HG02759 (cell line): ENCODE measurements around the gene TEX51.

Experiments
- ATAC-seq: cut with Tn5 transposase; IDR thresholded peaks from one replicate; pipeline ENCODE4 v1.9.1; 2021; ENCODE audit warnings: mild to moderate bottlenecking, moderate library complexity; ENCODE audit not compliant: unreplicated experiment

Gene TEX51

GRCh38 chr2:126898636-126899035 lies at the start of gene TEX51:
TEX51 (plus strand) TSS chr2:126898890; CDS start chr2:126898919, 29 bp downstream.
- no peak for ATAC-seq

- ATAC-seq, result no peak
These were observed 49.6 kb upstream of the TEX51 start for GRCh38 chr2:126849054-126849453.

GRCh38 chr2:126849486-126849885 lies 49.2 kb upstream of the TEX51 start:
- no peak for ATAC-seq

- no peak for ATAC-seq
These were observed 48.6 kb upstream of the TEX51 start for GRCh38 chr2:126849991-126850535.

- ATAC-seq, result no peak
These were observed 47.8 kb upstream of the TEX51 start for GRCh38 chr2:126850940-126851339.

GRCh38 chr2:126851756-126852155 lies 46.9 kb upstream of the TEX51 start:
- ATAC-seq, result no peak

GRCh38 chr2:126852361-126852760 lies 46.3 kb upstream of the TEX51 start:
- no peak for ATAC-seq

- ATAC-seq, result no peak
These were observed 43.1 kb upstream of the TEX51 start for GRCh38 chr2:126855606-126856005.

GRCh38 chr2:126856403-126856802 lies 42.3 kb upstream of the TEX51 start:
- ATAC-seq, result no peak

- ATAC-seq, result no peak
These were observed 41.2 kb upstream of the TEX51 start for GRCh38 chr2:126857502-126857901.

- no peak for ATAC-seq
These were observed 40.7 kb upstream of the TEX51 start for GRCh38 chr2:126858013-126858412.

GRCh38 chr2:126858436-126858835 lies 40.3 kb upstream of the TEX51 start:
- no peak for ATAC-seq

- no peak for ATAC-seq
These were observed 39.7 kb upstream of the TEX51 start for GRCh38 chr2:126858991-126859390.

GRCh38 chr2:126859631-126860030 lies 39.1 kb upstream of the TEX51 start:
- no peak for ATAC-seq

GRCh38 chr2:126860385-126860784 lies 38.3 kb upstream of the TEX51 start:
- ATAC-seq, result no peak

GRCh38 chr2:126862730-126863129 lies 36.0 kb upstream of the TEX51 start:
- ATAC-seq, result no peak

GRCh38 chr2:126863336-126864015 lies 35.2 kb upstream of the TEX51 start:
- ATAC-seq, result no peak

GRCh38 chr2:126864861-126865260 lies 33.8 kb upstream of the TEX51 start:
- no peak for ATAC-seq

- ATAC-seq, result no peak
These were observed 32.2 kb upstream of the TEX51 start for GRCh38 chr2:126866451-126866850.

- no peak for ATAC-seq
These were observed 23.7 kb upstream of the TEX51 start for GRCh38 chr2:126874961-126875360.

- no peak for ATAC-seq
These were observed 22.1 kb upstream of the TEX51 start for GRCh38 chr2:126876631-126877030.

- no peak for ATAC-seq
These were observed 21.6 kb upstream of the TEX51 start for GRCh38 chr2:126877041-126877440.
